22Rv1 (cell line): ENCODE measurements around the gene SLC15A5.

Experiments used
- H3K27ac ChIP-seq: fragments of 450-650 bp; 2 replicates; pipeline ENCODE4 v1.5.1; 2017
- CTCF ChIP-seq: fragments of 450-650 bp; IDR thresholded peaks from 2 replicates; pipeline ENCODE4 v1.5.1; 2017; ENCODE audit warnings: mild to moderate bottlenecking
- ZFX ChIP-seq: fragments of 450-650 bp; IDR thresholded peaks from 2 replicates; pipeline ENCODE4 v1.6.1; 2017; ENCODE audit warnings: antibody characterized with exemption, borderline replicate concordance

The SLC15A5 gene

GRCh38 chr12:16243487-16244412 lies 33.7 kb downstream of the SLC15A5 start:
- TF ChIP-seq ZFX (no peak), CTCF (no peak)
- no peak overlapping the region for H3K27ac ChIP-seq

- no peak for TF ChIP-seq ZFX
- no peak for TF ChIP-seq CTCF
- H3K27ac ChIP-seq = no peak overlapping the region
Measured at GRCh38 chr12:16241346-16241745, 36.1 kb downstream of the SLC15A5 start.

GRCh38 chr12:16238661-16239060 lies 38.8 kb downstream of the SLC15A5 start:
- TF ChIP-seq ZFX (no peak), CTCF (no peak)
- H3K27ac ChIP-seq = no peak overlapping the region

GRCh38 chr12:16229676-16230075 lies 47.8 kb downstream of the SLC15A5 start:
- H3K27ac ChIP-seq = no peak overlapping the region
- TF ChIP-seq CTCF (no peak), ZFX (no peak)

GRCh38 chr12:16228067-16228466 lies 49.4 kb downstream of the SLC15A5 start:
- TF ChIP-seq CTCF = no peak
- no peak for TF ChIP-seq ZFX
- no peak overlapping the region for H3K27ac ChIP-seq

- no peak overlapping the region for H3K27ac ChIP-seq
- TF ChIP-seq CTCF (no peak), ZFX (no peak)
Measured at GRCh38 chr12:16225692-16226091, 51.8 kb downstream of the SLC15A5 start.

- TF ChIP-seq CTCF (no peak), ZFX (no peak)
- no peak overlapping the region for H3K27ac ChIP-seq
Measured at GRCh38 chr12:16224196-16224595, 53.3 kb downstream of the SLC15A5 start.
